ENCODE results near the gene DALRD3.
A peak's percentile ranks its signal among the peaks of the same experiment; 100 is the strongest.

DALRD3 gene

GRCh38 chr3:48996640-48997039, 21.7 kb downstream of the DALRD3 start:
- H3K4me3 ChIP-seq (replicated peaks; ENCODE audit: insufficient read depth, low read length) = no peak overlapping the region
- TF ChIP-seq, protein P1, sequence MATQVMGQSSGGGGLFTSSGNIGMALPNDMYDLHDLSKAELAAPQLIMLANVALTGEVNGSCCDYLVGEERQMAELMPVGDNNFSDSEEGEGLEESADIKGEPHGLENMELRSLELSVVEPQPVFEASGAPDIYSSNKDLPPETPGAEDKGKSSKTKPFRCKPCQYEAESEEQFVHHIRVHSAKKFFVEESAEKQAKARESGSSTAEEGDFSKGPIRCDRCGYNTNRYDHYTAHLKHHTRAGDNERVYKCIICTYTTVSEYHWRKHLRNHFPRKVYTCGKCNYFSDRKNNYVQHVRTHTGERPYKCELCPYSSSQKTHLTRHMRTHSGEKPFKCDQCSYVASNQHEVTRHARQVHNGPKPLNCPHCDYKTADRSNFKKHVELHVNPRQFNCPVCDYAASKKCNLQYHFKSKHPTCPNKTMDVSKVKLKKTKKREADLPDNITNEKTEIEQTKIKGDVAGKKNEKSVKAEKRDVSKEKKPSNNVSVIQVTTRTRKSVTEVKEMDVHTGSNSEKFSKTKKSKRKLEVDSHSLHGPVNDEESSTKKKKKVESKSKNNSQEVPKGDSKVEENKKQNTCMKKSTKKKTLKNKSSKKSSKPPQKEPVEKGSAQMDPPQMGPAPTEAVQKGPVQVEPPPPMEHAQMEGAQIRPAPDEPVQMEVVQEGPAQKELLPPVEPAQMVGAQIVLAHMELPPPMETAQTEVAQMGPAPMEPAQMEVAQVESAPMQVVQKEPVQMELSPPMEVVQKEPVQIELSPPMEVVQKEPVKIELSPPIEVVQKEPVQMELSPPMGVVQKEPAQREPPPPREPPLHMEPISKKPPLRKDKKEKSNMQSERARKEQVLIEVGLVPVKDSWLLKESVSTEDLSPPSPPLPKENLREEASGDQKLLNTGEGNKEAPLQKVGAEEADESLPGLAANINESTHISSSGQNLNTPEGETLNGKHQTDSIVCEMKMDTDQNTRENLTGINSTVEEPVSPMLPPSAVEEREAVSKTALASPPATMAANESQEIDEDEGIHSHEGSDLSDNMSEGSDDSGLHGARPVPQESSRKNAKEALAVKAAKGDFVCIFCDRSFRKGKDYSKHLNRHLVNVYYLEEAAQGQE (IDR thresholded peaks at IDR 0.05; ENCODE audit: insufficient replicate concordance, low read depth) = no peak
- no peak for DNase-seq (ENCODE audit: low read depth in 1 of 2, low spot score in 1 of 2)
- no peaks in the 10 kb centered on the region for H3K27me3 ChIP-seq (ENCODE audit: insufficient read depth, poor library complexity, severe bottlenecking)
- no peak overlapping the region for H3K27ac ChIP-seq (replicated peaks)

DNA sequence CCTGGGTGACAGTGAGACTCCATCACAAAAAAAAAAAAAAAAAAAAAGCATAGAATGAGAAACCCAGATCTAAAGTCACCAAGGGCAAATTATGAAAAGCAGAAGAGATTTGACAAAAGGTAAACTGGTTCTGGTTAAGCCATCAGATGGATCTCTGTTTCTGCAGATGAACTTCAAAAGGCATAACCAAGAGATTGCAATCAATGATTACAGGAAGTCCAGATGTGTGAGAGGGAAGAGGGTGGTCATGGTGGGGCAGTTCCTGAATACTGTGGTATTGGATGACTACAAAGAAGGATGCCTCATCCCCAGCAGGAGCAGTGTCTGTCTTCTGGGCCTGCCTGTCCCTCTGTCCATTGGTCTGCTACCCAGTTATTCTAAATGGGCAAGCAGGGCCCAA, 24.5 kb downstream of the DALRD3 start:
- DNase-seq (ENCODE audit: low read depth in 1 of 2, low spot score in 1 of 2) = no peak
- no peaks in the 10 kb centered on the region for H3K27me3 ChIP-seq (ENCODE audit: insufficient read depth, poor library complexity, severe bottlenecking)
- no peak overlapping the region for H3K4me3 ChIP-seq (replicated peaks; ENCODE audit: insufficient read depth, low read length)
- TF ChIP-seq GABPA (IDR thresholded peaks at IDR 0.05; ENCODE audit: low read depth) = no peak
- TF ChIP-seq, protein P1 (IDR thresholded peaks at IDR 0.05; ENCODE audit: insufficient replicate concordance, low read depth) = no peak
- H3K27ac ChIP-seq (replicated peaks) = no peak overlapping the region

DNA sequence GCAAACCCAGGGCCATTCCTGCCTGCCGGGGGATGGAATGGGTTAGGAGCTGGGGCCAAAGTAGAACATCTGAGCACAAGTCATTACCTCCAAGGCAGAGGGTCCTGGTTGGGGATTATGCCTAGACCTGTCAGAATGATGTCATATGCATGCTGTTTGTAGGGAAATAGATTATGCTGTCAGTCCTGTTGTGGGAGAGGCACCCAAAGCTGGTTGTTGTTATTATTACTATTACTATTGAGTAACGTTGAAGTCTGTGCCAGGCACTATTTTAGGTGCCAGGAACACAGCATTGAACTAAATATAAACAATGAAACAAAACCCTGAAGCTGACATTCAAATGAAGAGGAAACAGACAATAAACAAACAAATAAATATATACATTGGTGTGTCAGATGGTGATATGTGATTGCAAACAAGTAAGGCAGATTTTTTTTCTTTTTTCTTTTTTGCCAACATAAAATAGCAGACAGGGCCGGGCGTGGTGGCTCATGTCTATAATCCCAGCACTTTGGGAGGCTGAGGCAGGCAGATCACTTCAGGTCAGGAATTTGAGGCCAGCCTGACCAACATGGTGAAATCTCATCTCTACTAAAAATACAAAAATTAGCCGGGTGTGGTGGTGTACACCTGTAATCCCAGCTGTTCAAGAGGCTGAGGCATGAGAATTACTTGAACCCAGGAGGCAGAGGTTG, 26.4 kb downstream of the DALRD3 start:
- Histone ChIP-seq H3K27me3 (ENCODE audit: insufficient read depth, poor library complexity, severe bottlenecking) (no peaks in the 10 kb centered on the region), H3K4me3 (replicated peaks; ENCODE audit: insufficient read depth, low read length) (peak overlapping the region; percentile 68), H3K27ac (replicated peaks) (no peak overlapping the region; the same call in 1 of the 2 replicates)
- DNase-seq (ENCODE audit: low read depth in 1 of 2, low spot score in 1 of 2) = no peak
- no peak for TF ChIP-seq POLR2AphosphoS5 (IDR thresholded peaks at IDR 0.05; ENCODE audit: low read depth)
- TF ChIP-seq, protein P2, sequence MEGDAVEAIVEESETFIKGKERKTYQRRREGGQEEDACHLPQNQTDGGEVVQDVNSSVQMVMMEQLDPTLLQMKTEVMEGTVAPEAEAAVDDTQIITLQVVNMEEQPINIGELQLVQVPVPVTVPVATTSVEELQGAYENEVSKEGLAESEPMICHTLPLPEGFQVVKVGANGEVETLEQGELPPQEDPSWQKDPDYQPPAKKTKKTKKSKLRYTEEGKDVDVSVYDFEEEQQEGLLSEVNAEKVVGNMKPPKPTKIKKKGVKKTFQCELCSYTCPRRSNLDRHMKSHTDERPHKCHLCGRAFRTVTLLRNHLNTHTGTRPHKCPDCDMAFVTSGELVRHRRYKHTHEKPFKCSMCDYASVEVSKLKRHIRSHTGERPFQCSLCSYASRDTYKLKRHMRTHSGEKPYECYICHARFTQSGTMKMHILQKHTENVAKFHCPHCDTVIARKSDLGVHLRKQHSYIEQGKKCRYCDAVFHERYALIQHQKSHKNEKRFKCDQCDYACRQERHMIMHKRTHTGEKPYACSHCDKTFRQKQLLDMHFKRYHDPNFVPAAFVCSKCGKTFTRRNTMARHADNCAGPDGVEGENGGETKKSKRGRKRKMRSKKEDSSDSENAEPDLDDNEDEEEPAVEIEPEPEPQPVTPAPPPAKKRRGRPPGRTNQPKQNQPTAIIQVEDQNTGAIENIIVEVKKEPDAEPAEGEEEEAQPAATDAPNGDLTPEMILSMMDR (IDR thresholded peaks at IDR 0.05; ENCODE audit: insufficient read depth, low read length) = no peak
- no peak for TF ChIP-seq GABPA (IDR thresholded peaks at IDR 0.05; ENCODE audit: low read depth)
- no peak for TF ChIP-seq SPI1 (IDR thresholded peaks at IDR 0.05; ENCODE audit: borderline replicate concordance, low read depth)
- TF ChIP-seq, protein P1 (IDR thresholded peaks at IDR 0.05; ENCODE audit: insufficient replicate concordance, low read depth) = no peak

GRCh38 chr3:48990636-48991469, 27.5 kb downstream of the DALRD3 start:
- peak overlapping the region; percentile 68 for H3K4me3 ChIP-seq (replicated peaks; ENCODE audit: insufficient read depth, low read length)
- H3K27me3 ChIP-seq (ENCODE audit: insufficient read depth, poor library complexity, severe bottlenecking) = no peaks in the 10 kb centered on the region
- TF ChIP-seq, protein P1 (IDR thresholded peaks at IDR 0.05; ENCODE audit: insufficient replicate concordance, low read depth) = no peak
- 0 out of 2 replicates have a peak, but pooled peaks have one; percentile 6 for TF ChIP-seq POLR2AphosphoS5 (IDR thresholded peaks at IDR 0.05; ENCODE audit: low read depth)
- H3K27ac ChIP-seq (replicated peaks) = peak overlapping the region; percentile 69
- peak; percentile 48 for DNase-seq (ENCODE audit: low read depth in 1 of 2, low spot score in 1 of 2)
